ENCODE measurements around the gene RAMAC. TPM values are rescaled to one million over a fixed set of nuclear protein-coding genes. Genes with fewer than 3 reads are reported as not detected.

Gene RAMAC
- total and polyA plus RNA-seq, 2 of the 4 experiments (the other 2 are of a cell fraction): 23.6 to 29.6 TPM

GRCh38 chr15:82963471-82964341 lies 22.3 kb upstream of the RAMAC start:
- DNase-seq: no peak
- WGBS, 2 experiments (ENCODE audit: extremely low coverage in 2 of 2, insufficient read length in 1 of 2): no CpG with 5 or more reads among the region's 7 CpGs
- no peak overlapping the region for H3K27ac ChIP-seq (ENCODE audit: insufficient read depth, low read length)

More at GRCh38 chr15:82963471-82964341, 22.3 kb upstream of the RAMAC start:
- no peak overlapping the region for H3K4ac ChIP-seq (ENCODE audit: low read depth, low read length)
- no peak overlapping the region for H4K91ac ChIP-seq (ENCODE audit: insufficient read depth, low read depth, low read length)
- H4K8ac ChIP-seq (ENCODE audit: low read depth in 2 of 2, low read length in 2 of 2): no peak overlapping the region
- dilution Hi-C loops (cut with HindIII; ENCODE audit: low sequenced_read_pairs, unreplicated experiment) (no loop called here), intact Hi-C loops (cut with micrococcal nuclease) (no loop called here), in situ Hi-C loops (cut with MboI; ENCODE audit: low sequenced_read_pairs) (no loop called here)
- BruUV-seq (replicated peaks): no TSS peak
- no peak overlapping the region for H2AK9ac ChIP-seq (replicated peaks; ENCODE audit: low read depth, low read length, poor library complexity)
- no peak overlapping the region for H2BK15ac ChIP-seq (ENCODE audit: low read depth, low read length)
- ChIA-PET CTCF (interaction anchor here (1.1 kb wide), 1 partner anchor 10 kb away, joined by 3 read pairs; no protein-coding TSS in a partner anchor), POLR2A (ENCODE audit: unreplicated experiment) (no interaction called here)
- ATAC-seq (ENCODE audit: low read depth): no peak
- H4K20me1 ChIP-seq (ENCODE audit: insufficient read depth, low read length): no peaks in the 10 kb centered on the region
- H3K18ac ChIP-seq (ENCODE audit: low read depth, low read length): no peak overlapping the region
- no peaks in the 10 kb centered on the region for H3K79me1 ChIP-seq (ENCODE audit: low read depth in 1 of 2, low read length in 2 of 2)
- H3K23ac ChIP-seq (ENCODE audit: low read depth, low read length): no peak overlapping the region
- no peak overlapping the region for H3K56ac ChIP-seq (ENCODE audit: extremely low read depth, insufficient read depth, low read length)
- no peaks in the 10 kb centered on the region for H3K36me3 ChIP-seq (ENCODE audit: control insufficient read depth, insufficient read depth, low read length)
- no peaks in the 10 kb centered on the region for H3K9me3 ChIP-seq (ENCODE audit: control insufficient read depth, insufficient read depth, low read length)
- no peak overlapping the region for H3K9ac ChIP-seq (ENCODE audit: low read depth, low read length)
- no peak overlapping the region for H3K4me3 ChIP-seq (ENCODE audit: insufficient read depth, low read depth, low read length)
- H3K4me1 ChIP-seq (ENCODE audit: control insufficient read depth, insufficient read depth, low read length): no peaks in the 10 kb centered on the region
- H2AFZ ChIP-seq (replicated peaks; ENCODE audit: low read length, poor library complexity): no peak overlapping the region
- no peak overlapping the region for H2AK5ac ChIP-seq (ENCODE audit: low read depth, low read length)
- H3K4me2 ChIP-seq (ENCODE audit: low read depth, low read length): no peak overlapping the region
- TF ChIP-seq CEBPB (IDR thresholded peaks at IDR 0.05; ENCODE audit: low read depth, low read length) (no peak), FOS (IDR thresholded peaks at IDR 0.05; ENCODE audit: low read depth, low read length) (no peak), CTCF (conservative IDR thresholded peaks at IDR 0.05; ENCODE audit: low read depth, low read length) (no peak), MAFK (IDR thresholded peaks at IDR 0.05; ENCODE audit: low read depth, low read length) (no peak), ELK1 (IDR thresholded peaks at IDR 0.05; ENCODE audit: borderline replicate concordance, low read depth, low read length) (no peak), CHD1 (IDR thresholded peaks at IDR 0.05; ENCODE audit: low read depth, low read length) (no peak), MAZ (IDR thresholded peaks at IDR 0.05; ENCODE audit: borderline replicate concordance, low read depth, low read length) (no peak), RFX5 (IDR thresholded peaks at IDR 0.05; ENCODE audit: low read depth, low read length) (no peak), RAD21 (IDR thresholded peaks at IDR 0.05; ENCODE audit: low read length) (no peak), NFE2L2 (IDR thresholded peaks at IDR 0.05; ENCODE audit: low read depth, low read length) (no peak), BHLHE40 (IDR thresholded peaks at IDR 0.05; ENCODE audit: low read depth, low read length) (no peak), RCOR1 (IDR thresholded peaks at IDR 0.05; ENCODE audit: insufficient replicate concordance, low read length) (no peak), POLR2A (IDR thresholded peaks at IDR 0.05; ENCODE audit: low read depth, low read length) (no peak), MXI1 (IDR thresholded peaks at IDR 0.05; ENCODE audit: borderline replicate concordance, low read depth, low read length) (no peak), SMC3 (IDR thresholded peaks at IDR 0.05; ENCODE audit: low read depth, low read length) (no peak)
- no peak overlapping the region for H3K14ac ChIP-seq (replicated peaks; ENCODE audit: low read depth, low read length)
- H3K27me3 ChIP-seq (ENCODE audit: control insufficient read depth, insufficient read depth, low read length): peaks cover 6% of the 10 kb centered on the region
- no peak overlapping the region for H4K5ac ChIP-seq (ENCODE audit: low read depth, low read length)
- no peak overlapping the region for H2BK120ac ChIP-seq (ENCODE audit: low read depth, low read length)
- no peaks in the 10 kb centered on the region for H3K9me1 ChIP-seq (ENCODE audit: insufficient read depth, low read length)
- H2BK20ac ChIP-seq (ENCODE audit: low read depth, low read length): no peak overlapping the region
- no peak overlapping the region for H2BK5ac ChIP-seq (ENCODE audit: low read depth, low read length, poor library complexity, severe bottlenecking)
